Fibroblast of skin of right quadriceps (primary cell): Measurements from ENCODE around the gene CMTM7.
A peak's percentile ranks its signal among the peaks of the same experiment; 100 is the strongest.
"Not testable (repeated sequence)": the region's sequence is repeated elsewhere in the genome, so short reads cannot be mapped to it uniquely, and the experiment has no call there.

Source experiments
- DNase-seq: peaks from one replicate; pipeline ENCODE4 v3.0.0-alpha.2; 2013

Gene CMTM7

GRCh38 chr3:32438596-32439344 lies 47.1 kb downstream of the CMTM7 start:
- DNase-seq, result no peak

GRCh38 chr3:32439421-32439820 lies 47.8 kb downstream of the CMTM7 start:
- DNase-seq, result not testable (repeated sequence)

GRCh38 chr3:32440611-32441350 lies 49.1 kb downstream of the CMTM7 start:
- DNase-seq, result peak; percentile 23

- peak; percentile 38 for DNase-seq
Measured at GRCh38 chr3:32442766-32443165, 51.1 kb downstream of the CMTM7 start.

GRCh38 chr3:32443478-32443877 lies 51.8 kb downstream of the CMTM7 start:
- DNase-seq, result peak; percentile 66

- no peak for DNase-seq
Measured at GRCh38 chr3:32447865-32448400, 56.3 kb downstream of the CMTM7 start.

- DNase-seq, result no peak
Measured at GRCh38 chr3:32448686-32449474, 57.2 kb downstream of the CMTM7 start.

- no peak for DNase-seq
Measured at GRCh38 chr3:32449691-32450090, 58.0 kb downstream of the CMTM7 start.

- DNase-seq, result no peak
Measured at GRCh38 chr3:32450426-32450825, 58.8 kb downstream of the CMTM7 start.

GRCh38 chr3:32450992-32451659 lies 59.5 kb downstream of the CMTM7 start:
- DNase-seq, result no peak

- no peak for DNase-seq
Measured at GRCh38 chr3:32452009-32452408, 60.4 kb downstream of the CMTM7 start.

GRCh38 chr3:32453346-32453745 lies 61.7 kb downstream of the CMTM7 start:
- peak; percentile 63 for DNase-seq

- no peak for DNase-seq
Measured at GRCh38 chr3:32454111-32454510, 62.5 kb downstream of the CMTM7 start.

- no peak for DNase-seq
Measured at GRCh38 chr3:32454731-32455608, 63.3 kb downstream of the CMTM7 start.

- no peak for DNase-seq
Measured at GRCh38 chr3:32455609-32456428, 64.2 kb downstream of the CMTM7 start.

GRCh38 chr3:32456429-32457130 lies 64.9 kb downstream of the CMTM7 start:
- no peak for DNase-seq

- no peak for DNase-seq
Measured at GRCh38 chr3:32457971-32458471, 66.4 kb downstream of the CMTM7 start.

- DNase-seq, result no peak
Measured at GRCh38 chr3:32459450-32459849, 67.8 kb downstream of the CMTM7 start.

- no peak for DNase-seq
Measured at GRCh38 chr3:32460031-32460749, 68.5 kb downstream of the CMTM7 start.
